ENCODE data around the gene DLGAP3.

Gene DLGAP3

GRCh38 chr1:34898330-34898761, 31.1 kb downstream of the DLGAP3 start:
- Histone ChIP-seq H2AFZ (ENCODE audit: low read depth) (no peak overlapping the region), H3K36me3 (ENCODE audit: insufficient read depth) (no peaks in the 10 kb centered on the region; the same call in 1 of the 2 replicates), H3K4me2 (no peak overlapping the region), H3K27ac (no peak overlapping the region), H3K4me1 (ENCODE audit: low read depth, poor library complexity, severe bottlenecking) (no peaks in the 10 kb centered on the region), H3K27me3 (ENCODE audit: insufficient read depth, low read depth) (peaks cover 29% of the 10 kb centered on the region), H3K79me2 (ENCODE audit: insufficient read depth, low read depth) (no peaks in the 10 kb centered on the region), H3K9ac (no peak overlapping the region), H3K4me3 (IDR thresholded peaks at IDR 0.05; ENCODE audit: insufficient read depth, low read depth, low read length) (no peak overlapping the region), H4K20me1 (ENCODE audit: insufficient read depth) (no peaks in the 10 kb centered on the region)
- TF ChIP-seq CTCF (conservative IDR thresholded peaks at IDR 0.05; ENCODE audit: low read depth, low read length), result no peak

GRCh38 chr1:34896612-34897011, 32.8 kb downstream of the DLGAP3 start:
- H3K4me3 ChIP-seq (IDR thresholded peaks at IDR 0.05; ENCODE audit: insufficient read depth, low read depth, low read length), result no peak overlapping the region
- TF ChIP-seq CTCF (conservative IDR thresholded peaks at IDR 0.05; ENCODE audit: low read depth, low read length), result no peak
- H2AFZ ChIP-seq (ENCODE audit: low read depth), result no peak overlapping the region
- no peaks in the 10 kb centered on the region for H4K20me1 ChIP-seq (ENCODE audit: insufficient read depth)
- no peaks in the 10 kb centered on the region for H3K4me1 ChIP-seq (ENCODE audit: low read depth, poor library complexity, severe bottlenecking)
- no peaks in the 10 kb centered on the region; the same call in 1 of the 2 replicates for H3K36me3 ChIP-seq (ENCODE audit: insufficient read depth)
- peaks cover 13% of the 10 kb centered on the region for H3K27me3 ChIP-seq (ENCODE audit: insufficient read depth, low read depth)
- H3K27ac ChIP-seq, result no peak overlapping the region
- H3K9ac ChIP-seq, result no peak overlapping the region
- no peaks in the 10 kb centered on the region for H3K79me2 ChIP-seq (ENCODE audit: insufficient read depth, low read depth)
- no peak overlapping the region for H3K4me2 ChIP-seq

- H2AFZ ChIP-seq (ENCODE audit: low read depth), result no peak overlapping the region
- no peak overlapping the region for H3K4me2 ChIP-seq
- no peak overlapping the region for H3K9ac ChIP-seq
- H3K4me1 ChIP-seq (ENCODE audit: low read depth, poor library complexity, severe bottlenecking), result no peaks in the 10 kb centered on the region
- no peaks in the 10 kb centered on the region; the same call in 1 of the 2 replicates for H3K36me3 ChIP-seq (ENCODE audit: insufficient read depth)
- no peaks in the 10 kb centered on the region for H4K20me1 ChIP-seq (ENCODE audit: insufficient read depth)
- no peak overlapping the region for H3K4me3 ChIP-seq (IDR thresholded peaks at IDR 0.05; ENCODE audit: insufficient read depth, low read depth, low read length)
- H3K27me3 ChIP-seq (ENCODE audit: insufficient read depth, low read depth), result no peaks in the 10 kb centered on the region
- H3K79me2 ChIP-seq (ENCODE audit: insufficient read depth, low read depth), result no peaks in the 10 kb centered on the region
- TF ChIP-seq CTCF (conservative IDR thresholded peaks at IDR 0.05; ENCODE audit: low read depth, low read length), result no peak
- H3K27ac ChIP-seq, result no peak overlapping the region
Measured at GRCh38 chr1:34889705-34890104, 39.7 kb downstream of the DLGAP3 start.

- H3K4me3 ChIP-seq (IDR thresholded peaks at IDR 0.05; ENCODE audit: insufficient read depth, low read depth, low read length), result no peak overlapping the region
- H3K9ac ChIP-seq, result no peak overlapping the region
- no peaks in the 10 kb centered on the region for H3K36me3 ChIP-seq (ENCODE audit: insufficient read depth)
- H3K4me2 ChIP-seq, result no peak overlapping the region
- H3K27me3 ChIP-seq (ENCODE audit: insufficient read depth, low read depth), result no peaks in the 10 kb centered on the region
- H4K20me1 ChIP-seq (ENCODE audit: insufficient read depth), result no peaks in the 10 kb centered on the region
- no peak overlapping the region for H3K27ac ChIP-seq
- no peaks in the 10 kb centered on the region for H3K79me2 ChIP-seq (ENCODE audit: insufficient read depth, low read depth)
- H3K4me1 ChIP-seq (ENCODE audit: low read depth, poor library complexity, severe bottlenecking), result no peaks in the 10 kb centered on the region
- H2AFZ ChIP-seq (ENCODE audit: low read depth), result no peak overlapping the region
- TF ChIP-seq CTCF (conservative IDR thresholded peaks at IDR 0.05; ENCODE audit: low read depth, low read length), result no peak
Measured at GRCh38 chr1:34887593-34887992, 41.9 kb downstream of the DLGAP3 start.
